NK-92 treated with Interleukin-12 subunit alpha and Interleukin-12 subunit beta, amount 100 ng/mL, for 24 hours (cell line): ENCODE results near the gene MTUS2.

ENCODE experiments used
- DNase-seq: peaks from one replicate; lab custom pipeline; 2025; lab: John Stamatoyannopoulos, UW

The MTUS2 gene

DNA sequence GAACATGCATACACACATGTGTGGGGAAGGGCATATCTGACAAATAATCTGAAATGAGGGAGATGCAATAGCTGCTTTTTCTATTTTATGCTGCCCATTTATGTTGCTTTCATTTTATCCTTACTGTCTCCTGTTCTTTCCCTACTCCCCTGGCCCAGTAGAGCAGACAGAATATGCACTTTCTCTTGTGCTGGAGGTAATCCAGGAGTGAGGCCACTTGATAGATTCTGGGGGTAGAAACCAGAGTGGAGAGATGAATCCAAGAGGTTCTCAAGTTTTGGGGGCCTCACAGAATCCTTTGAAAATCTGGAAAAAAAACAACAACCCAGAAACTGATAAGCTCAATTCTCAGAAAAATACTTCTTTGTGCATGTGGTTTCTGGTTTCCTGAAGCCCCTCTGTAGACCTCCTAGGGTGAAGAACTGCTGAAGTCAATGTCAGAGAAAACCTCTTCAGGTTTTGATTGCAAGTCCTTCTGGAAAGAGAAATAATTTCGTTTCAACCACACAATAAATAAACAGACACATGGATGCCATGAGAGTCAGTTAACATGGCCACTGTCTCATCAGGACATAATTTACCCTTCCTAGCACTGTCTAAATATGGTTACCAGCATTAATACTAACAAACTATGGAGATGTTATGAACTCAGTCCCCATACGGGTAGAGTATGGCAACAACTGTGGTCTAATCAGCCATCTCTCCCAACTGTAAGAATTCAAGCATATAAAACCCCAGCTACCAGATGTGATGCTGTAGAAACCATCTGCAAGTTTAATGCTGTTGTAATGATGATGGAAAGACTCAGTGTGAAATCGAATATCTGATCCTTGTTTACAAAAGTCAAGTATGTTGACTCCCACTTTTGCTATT lies 419.8 kb downstream of the MTUS2 start:
- DNase-seq, result no peak

DNA sequence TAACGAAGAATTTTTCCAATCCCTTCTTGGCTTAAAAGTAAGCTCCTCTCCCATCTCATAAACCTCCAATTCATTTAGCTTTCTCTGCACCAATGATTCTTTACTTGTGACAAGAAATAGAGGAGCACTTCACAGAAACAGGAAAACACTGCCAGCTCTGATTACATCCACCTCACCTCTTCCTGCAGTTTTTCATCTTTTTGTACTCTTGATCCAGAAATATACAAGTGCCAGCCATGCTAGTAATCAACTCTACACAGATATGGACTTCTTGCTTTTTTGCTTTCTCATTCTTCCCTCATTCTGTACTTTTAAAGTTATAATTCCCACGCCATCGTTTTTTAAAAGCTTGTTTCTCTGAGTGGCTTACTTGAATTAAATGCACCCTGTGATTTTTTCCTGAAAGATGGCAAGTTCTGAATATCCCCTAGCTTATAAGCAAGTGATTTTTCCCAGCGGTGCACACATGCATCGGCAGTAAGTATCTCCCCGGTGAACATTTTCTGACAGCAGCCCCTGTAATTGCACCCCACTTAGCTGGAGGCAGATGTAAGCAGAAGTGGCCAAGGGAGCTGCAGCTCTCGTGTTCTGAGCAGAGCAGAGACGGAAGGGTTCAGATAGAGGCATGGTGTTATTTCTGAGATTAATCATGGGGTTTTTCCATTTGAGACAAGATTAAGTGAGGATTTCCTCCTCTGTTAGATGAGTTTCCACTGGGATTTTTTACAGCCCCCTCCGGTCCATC lies 434.7 kb downstream of the MTUS2 start:
- DNase-seq, result no peak

DNA sequence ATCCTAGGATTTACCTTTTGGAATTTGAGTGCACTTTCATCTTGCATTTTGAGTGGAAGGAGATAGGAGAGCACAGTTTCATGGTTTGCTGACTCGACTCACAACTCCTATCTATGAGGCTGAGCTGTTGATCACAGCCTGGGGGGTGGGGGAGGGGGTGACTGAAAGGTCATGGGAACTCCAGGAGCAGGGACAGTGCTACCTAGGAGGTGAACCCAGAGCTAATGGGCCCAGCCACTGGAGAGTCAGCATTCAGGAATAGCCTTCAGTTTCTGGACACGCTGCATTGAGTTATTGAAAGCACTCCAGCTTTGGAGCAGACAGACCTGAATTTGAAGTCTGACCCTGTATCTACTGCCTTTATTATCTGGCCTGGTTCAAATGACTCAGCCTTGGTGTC lies 435.4 kb downstream of the MTUS2 start:
- DNase-seq, result no peak

DNA sequence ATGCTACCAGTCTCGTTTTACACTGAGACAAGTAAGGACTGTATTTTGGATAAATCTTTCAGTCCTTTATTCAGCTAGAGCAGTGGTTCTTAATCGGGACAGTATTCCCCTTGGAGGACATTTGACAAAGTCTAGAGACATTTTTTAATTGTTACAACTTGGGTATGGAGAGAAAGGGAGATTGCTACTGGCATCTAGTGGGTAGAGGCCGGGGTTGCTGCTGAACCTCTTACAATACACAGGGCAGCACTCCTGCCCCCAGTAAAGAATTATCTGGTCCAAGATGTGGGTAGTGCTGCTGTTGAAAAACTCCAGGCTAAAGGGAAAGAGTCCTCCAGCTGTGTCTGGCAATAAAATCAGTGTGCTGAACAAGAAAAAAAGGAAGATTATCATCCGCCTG lies 440.5 kb downstream of the MTUS2 start:
- no peak for DNase-seq

DNA sequence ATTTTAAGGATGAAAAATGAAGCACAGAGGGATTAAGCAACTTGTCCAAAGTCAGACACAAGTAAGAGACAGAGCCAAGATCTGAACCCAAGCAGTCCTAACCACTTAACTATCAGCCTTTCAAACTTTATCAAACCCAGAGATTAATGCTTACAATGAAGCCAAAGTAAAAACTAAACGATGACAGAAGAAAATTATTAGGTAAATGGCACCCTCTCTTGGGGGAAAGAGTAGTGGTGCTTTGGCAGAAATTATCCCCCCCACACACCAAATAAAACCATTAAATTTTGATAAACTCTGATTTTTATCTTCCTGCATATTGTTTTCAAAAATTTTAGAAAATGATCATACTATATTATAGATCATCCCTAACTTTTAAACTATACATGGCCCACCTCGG lies 446.1 kb downstream of the MTUS2 start:
- DNase-seq, result no peak

DNA sequence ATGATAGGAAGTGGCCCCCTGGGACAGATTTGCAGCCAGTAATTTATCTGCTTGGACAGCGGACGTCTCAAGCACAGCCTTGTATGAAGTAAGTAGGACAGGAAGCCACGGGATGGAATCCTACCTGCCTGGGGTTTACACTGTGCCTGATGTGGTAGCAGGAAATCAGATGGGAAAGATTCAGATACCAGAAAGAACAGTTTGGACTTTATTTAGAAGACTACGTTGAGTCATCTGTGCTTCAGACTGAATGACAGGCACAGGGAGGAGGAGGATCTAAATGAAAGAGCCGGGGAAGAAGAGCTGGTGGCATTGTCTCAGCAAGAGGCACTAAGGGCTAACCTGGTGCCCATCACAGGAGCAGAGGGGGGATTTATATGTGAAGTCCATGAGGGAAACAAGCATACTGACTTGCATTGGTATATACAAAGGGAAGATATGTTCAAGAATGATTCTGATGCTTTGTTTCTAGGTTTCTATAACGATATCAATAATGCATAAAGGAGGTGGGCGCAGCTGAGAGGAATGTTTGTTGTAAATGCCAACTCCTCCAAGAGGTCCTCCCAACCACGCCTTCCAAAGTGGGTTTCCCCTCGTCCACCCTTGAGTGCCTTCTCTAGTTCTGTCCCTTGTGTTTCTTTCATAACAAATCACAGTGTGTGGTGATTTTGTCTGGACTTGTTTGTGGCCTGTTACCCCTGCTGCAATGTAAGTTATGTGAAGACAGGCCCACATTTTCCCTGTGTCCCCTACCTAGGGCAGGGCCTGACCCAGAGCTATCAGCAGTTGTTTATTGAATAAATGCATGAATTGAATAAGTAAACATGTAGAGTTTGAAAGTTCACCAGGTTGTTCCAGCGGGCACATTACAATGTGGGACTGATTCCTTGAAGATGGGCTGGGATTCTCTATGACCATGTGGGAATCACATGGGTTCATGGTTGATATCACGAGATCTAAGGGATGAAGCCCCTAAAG lies 446.9 kb downstream of the MTUS2 start:
- no peak for DNase-seq

DNA sequence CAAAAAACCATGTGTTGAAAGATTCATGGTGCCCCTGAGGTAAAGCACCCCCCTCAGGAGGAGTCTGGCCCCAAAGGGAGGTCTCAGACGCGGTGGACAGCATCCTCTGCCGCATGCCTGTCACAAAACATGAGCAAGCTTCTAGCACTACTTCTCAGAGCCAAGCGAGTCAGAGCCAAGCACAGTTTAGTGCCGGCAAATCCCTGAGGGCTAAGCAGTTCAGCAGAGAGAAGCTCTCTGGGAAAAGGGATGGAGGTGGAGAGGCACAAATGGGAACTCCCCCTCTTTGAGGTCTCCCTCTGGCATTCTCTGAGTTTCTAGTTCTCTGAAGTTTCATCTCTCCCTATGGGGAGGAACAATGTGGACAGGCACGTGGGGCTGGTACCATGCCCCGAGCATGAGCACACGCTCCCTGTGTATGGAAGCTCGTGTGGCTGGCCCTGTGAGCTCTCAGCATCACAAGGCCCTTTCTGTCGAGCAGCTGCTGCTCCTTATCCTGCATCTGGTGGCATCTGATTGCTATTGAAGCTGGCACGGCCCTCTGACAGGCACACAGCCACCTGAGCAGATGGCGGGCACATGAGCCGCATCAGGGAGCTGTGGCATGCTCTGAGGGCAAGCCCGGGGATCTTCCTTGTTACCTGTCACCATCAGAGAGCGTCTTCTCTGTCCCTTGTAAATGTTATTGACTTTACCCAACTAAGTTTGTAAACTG lies 450.3 kb downstream of the MTUS2 start:
- DNase-seq, result no peak

DNA sequence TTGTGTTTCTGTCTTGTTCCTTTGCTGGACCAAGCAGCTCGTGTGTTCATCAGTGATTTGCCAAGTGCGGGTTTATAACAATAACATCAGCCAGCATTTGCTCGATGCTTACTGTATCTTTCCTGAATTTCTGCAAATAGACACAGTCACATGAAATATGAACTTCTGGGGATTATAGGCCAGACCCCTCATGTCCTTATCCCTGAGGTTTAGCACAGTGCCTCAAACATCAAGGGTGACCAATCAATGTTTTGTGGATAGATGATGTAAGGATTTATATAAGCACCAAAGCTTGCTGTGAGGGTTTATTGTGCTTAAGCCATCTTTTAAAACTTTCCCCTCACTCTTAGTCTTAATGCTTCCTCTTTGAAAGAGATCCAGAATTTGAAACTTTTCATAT lies 451.5 kb downstream of the MTUS2 start:
- no peak for DNase-seq

DNA sequence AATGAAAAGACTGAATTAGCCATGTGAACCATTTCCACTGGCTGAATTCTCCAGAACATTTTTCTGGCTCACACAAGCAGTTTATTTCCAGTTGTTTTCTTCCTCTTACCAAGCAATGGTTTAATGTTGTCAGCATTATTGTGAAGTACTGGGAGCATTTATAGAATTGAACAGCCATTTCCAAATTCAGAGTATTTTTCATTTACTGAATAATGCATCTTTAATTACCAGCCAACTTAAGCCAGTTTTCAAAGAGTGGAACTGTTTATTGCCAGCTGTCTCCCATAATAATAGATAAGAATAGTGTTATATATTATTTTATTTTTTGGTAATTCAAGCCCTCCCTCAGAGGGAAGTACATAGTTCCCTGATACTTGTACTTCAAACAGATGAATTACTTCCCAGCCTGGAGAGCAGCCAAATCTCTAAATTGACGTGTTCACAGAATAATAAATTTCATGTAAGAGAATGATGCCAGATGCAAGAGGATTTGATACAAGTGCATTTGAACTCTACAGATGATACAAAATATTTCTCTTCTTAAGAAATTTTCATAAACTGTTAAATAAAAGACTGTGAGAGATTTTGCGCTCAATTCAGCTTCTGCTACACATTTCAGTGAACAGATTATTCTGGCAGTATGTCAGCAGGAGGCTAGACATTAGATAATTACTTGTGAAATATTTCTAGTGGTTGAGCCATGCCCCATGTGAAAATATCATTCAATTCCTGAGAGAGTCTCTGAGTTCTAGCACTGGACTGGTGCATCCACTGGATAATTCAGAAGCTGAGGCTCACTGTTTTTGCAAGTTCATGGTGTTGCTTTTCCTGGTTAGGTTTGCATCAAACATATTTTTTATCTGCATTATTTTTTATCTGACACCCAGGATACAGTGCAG lies 459.5 kb downstream of the MTUS2 start:
- DNase-seq, result no peak

DNA sequence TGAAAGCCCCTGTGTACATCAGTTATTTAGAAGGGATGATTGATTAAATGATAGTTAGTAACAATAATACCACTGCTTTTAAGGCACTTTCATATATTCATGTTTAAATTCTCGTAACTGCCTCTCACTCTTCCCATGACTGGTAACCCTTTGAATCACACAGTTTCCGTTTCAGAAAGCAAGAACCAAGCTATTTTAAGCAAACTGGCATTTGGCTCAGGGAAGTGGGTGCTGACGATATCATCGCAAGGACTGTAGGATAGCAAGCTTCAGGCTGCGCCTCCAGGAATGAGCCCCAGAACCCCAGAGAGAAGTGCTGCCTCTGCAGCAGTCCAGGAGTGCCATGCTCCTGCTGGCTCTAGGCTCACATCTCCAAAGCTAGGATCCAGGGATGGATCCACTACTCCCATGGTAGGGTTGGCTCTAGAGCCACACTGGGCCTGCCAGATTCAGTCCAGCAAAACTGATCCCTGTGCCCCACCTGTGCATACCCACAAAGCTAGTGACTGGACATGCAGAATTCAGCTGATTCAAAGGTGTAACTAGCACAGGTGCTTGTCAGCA lies 461.9 kb downstream of the MTUS2 start:
- DNase-seq, result no peak

DNA sequence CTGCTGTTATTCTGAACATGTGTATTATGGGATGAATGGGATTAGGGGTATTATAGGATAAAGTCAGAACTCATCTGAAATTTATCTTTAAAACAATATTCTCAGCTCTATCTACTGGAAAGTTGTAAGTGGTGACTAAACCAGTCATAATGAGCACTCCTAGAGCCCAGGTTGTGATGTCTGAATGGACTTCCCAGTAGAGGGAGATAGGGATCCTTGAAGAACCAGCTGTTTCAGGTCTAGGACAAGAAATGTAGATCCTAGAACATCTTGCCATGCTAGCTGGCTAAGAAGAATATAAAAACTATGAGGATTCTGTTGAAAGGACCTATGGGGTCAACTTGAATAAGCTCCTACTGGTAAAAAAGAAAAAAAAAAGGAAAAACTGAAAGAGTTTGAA lies 464.6 kb downstream of the MTUS2 start:
- DNase-seq, result no peak

DNA sequence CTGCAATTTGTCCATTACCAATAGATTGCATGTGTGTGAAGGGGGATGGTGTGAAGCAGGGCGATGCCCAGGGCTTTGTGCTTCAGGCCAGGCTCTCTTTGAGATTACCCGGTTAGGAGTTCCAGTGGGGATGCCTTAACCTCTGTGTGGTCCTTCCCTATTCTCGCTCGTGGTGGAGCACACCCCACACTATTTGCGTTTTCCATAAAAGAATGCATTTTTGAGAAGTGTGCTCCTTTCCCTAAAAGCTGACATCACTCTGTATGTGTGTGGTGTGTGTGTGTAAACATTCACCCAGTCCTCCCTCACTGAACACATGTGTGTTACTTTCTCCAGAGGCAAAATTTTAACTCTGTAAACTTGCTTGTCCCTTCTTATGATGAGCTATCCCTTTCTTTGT lies 467.1 kb downstream of the MTUS2 start:
- no peak for DNase-seq

DNA sequence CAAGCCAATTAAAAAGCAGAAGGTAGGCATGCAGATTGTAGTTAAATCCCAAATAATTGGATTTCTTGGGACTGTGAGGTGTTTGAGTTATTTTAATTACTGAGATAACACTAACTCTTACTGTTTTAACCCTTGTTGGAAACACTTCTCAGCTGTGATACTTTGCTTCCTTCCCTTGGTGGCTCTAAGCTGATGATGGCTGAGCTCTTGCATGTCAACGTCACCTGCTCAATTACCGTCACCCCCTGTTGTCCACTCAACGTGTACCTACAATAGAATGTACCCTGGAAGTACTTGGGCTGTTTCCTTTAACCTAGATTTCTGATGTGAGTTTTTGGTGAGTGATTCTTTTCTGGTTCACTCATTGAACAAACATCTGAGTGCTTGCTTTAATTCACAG lies 471.9 kb downstream of the MTUS2 start:
- DNase-seq, result no peak

DNA sequence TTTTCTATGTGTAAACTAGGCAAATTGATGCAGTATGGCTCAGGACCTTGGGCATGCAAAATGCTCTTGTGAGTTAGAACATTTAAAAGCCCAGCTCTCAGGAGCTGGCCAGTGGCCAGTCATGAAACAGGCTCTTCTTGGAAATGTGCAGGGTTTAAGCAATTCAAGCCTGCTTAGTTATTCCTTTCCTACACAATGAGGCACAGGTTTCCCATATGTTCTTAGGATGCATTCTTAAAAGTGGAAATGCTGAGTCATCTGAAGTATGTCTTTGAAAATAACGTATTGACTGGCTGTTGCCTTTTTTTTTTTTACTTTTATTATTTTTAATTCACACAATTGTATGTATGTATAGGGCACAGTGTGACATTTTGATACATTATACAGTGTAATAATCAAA lies 474.7 kb downstream of the MTUS2 start:
- no peak for DNase-seq

DNA sequence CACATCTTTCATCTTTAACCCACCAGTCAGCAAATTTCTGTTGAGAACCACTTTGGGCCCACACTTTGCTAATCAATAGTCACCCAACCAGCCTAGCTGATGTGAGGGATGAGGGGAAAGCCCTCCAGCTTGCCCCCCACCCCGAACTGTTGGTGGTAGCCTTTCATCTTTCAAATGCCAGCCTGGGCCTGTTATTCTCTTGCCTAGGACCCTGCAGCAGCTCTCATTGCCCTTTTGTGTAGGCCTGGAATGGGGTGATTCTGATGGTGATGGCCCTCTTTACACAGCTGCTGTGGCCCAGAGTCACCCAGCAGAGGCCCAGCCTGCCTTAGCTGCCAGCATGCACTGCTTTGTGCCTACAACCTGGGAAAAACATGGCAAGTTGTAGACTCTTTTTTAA lies 480.9 kb downstream of the MTUS2 start:
- no peak for DNase-seq

DNA sequence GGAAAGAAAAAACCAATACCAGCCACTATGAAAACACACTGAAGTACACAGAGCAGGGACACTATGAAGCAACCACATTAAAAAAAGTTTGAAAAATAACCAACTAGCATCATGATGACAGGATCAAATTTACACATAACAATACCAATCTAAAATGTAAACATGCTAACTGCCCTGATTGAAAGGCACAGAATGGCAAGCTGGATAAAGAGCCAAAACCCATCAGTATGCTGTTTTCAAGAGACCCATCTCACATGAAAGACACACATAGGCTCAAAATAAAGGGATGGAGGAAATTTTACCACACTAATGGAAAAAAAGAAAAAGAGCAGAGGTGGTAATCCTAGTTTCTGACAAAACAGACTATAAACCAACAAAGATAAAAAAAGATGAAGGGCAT lies 484.0 kb downstream of the MTUS2 start:
- no peak for DNase-seq

DNA sequence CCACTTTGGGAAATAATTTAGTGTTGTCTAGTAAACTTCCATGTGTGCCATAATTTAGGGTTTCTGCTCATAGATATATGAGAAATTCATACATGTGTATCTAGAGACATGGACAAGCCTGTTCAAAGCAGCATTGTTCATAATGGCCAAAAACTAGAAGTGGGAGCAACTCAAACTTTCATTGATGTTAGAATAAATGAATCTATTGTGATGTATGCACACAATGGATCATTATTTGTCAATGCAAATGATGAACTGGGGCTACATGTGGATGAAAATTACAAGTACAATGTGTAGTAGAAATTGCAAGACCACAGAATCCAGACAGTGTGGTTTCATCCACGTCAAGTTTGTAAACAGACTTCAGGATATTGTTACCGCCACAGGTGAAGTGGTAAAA lies 490.7 kb downstream of the MTUS2 start:
- DNase-seq, result no peak

DNA sequence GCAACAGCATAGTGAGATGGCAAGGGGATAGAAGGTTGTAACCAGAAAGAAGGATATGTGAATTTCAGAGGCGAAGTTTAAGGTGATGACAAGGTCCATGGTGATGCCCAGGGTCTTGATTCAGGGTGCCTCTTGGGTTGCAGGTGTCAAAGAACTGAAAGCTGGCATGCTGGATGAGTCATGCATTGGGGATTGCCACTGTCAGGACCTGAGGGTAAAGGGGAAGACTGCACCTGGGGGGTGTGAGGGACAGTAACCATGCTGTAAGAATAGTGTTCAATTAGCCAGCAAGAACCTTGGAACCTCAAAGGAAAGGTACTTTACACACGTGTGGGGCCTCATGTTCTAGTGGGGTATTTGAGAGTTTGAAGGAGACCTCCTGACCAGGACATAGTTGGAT lies 495.7 kb downstream of the MTUS2 start:
- DNase-seq, result no peak

DNA sequence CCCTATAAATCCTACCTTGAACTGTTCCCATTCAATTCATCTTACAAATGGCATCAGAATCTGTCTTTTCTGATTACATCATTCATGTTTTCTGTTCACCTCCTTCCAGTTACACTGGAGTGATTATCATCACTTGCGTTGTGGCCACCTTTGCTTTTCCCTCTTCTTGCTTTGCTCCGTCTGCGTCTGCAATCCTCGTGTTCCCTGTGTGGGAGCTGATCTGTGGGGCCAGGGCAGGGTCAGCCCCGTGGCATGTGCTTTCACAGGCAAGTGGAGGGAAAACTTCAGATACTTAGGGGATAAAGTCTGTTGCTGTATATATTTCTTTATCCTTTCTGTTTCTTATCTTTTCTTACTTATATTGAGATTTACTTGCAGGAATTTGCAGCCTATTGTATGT lies 497.7 kb downstream of the MTUS2 start:
- DNase-seq, result no peak

DNA sequence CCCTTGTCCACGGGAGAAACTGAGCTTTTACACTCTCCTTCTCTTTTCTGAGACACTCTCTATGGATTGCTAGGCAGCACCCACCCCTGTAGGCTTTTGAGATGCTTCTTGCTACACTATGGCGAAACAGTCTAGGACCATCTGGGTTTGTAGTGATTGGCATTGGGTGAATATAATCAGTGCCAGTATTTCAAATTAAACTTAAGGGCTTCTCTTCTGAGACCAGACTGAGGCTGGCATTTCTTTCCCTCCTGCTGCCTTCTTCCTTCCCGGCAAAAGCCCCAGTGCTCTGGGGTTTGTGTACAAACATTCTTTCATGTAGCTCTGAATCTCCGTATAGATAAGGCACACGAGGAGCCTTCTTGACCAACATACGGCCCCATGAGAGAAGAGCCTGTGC lies 498.6 kb downstream of the MTUS2 start:
- no peak for DNase-seq
